HG03139 (cell line): ENCODE results near the gene SELENON.
A peak's percentile ranks its signal among the peaks of the same experiment; 100 is the strongest.

Experiments used
- ATAC-seq: cut with Tn5 transposase; IDR thresholded peaks from one replicate; pipeline ENCODE4 v1.9.1; 2021; ENCODE audit not compliant: unreplicated experiment

The SELENON gene

GRCh38 chr1:25809283-25809926 lies 9.4 kb downstream of the SELENON start:
- no peak for ATAC-seq

DNA sequence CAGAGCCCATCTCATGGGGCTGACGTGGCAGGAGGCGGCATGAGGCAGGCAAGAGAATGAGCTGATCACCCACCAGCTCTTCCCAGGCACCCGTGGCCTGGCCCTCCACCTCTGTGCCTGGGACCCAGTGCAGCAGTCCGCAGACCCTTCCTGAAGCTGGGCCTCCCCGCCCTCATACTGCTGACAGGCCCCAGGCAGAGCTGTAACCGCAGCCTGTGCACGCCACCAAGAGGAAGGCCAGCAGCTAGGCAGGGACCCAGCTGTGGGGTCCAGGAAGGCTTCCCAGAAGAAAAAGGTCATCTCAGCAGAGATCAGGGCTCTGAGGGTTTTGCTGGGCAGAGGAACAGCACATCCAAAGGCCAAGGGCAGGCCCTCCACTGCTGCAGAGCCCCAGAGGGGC lies 9.9 kb downstream of the SELENON start:
- ATAC-seq: no peak

GRCh38 chr1:25810341-25811299 lies 10.6 kb downstream of the SELENON start:
- no peak for ATAC-seq

DNA sequence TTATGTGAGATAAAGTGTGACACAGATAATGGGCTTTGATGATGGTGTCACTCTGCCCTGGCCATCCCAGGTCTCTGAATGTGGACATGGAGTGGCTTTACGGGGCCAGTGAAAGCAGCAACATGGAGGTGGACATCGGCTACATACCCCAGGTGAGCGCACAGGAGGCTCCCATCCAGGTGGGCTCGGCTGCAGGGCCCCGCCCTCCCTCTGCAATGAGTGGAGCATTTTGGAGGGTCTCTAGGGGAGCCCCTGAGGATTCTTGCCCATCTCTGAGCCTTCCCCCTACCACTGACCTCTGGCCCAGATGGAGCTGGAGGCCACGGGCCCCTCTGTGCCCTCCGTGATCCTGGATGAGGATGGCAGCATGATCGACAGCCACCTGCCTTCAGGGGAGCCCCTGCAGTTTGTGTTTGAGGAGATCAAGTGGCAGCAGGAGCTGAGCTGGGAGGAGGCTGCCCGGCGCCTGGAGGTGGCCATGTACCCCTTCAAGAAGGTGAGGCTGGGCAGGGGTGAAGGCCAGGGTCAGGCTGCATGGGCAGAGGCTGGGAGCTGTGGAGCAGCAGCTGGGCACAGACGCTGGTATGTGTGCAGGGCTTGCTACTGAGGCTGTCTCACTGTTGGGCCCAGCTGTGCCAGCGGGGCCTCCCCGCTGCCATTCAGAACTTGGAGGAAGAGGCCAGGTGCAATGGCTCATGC lies 11.5 kb downstream of the SELENON start:
- ATAC-seq: no peak

DNA sequence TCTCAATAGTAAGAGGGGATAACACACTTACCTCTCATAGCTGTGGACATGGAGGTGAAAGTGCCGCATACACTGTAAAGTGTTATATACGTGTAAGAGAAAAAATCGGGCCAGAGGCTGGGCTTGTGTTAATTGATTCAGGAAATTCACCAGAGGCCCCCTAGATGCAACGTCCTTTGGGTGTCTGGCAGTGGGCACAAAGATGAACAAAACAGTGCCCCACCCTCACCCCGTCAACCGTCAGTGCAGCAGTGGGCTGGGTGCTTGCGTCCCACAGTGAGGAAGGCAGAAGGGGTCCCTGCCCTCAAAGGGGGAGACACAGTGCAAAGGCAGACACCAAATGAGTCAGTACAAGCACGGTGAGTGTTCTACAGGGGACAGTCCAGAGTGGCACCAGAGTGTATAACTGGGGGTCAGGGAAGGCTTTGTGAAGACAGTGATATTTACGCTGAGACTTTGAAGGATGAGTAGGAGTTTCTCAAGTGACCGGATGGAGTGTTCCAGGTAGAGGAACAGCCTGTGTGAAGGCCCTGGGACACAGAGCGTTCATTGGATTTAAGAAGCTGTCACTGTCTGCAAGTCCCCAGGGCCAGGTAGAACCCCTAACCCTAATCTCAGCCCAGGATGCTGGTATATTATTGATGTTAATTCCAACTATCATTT lies 13.2 kb downstream of the SELENON start:
- no peak for ATAC-seq

GRCh38 chr1:25813734-25814471 lies 13.9 kb downstream of the SELENON start:
- ATAC-seq: no peak

- ATAC-seq: no peak
Observed at GRCh38 chr1:25814549-25815087, 14.6 kb downstream of the SELENON start.

GRCh38 chr1:25815208-25816111 lies 15.5 kb downstream of the SELENON start:
- ATAC-seq: no peak

DNA sequence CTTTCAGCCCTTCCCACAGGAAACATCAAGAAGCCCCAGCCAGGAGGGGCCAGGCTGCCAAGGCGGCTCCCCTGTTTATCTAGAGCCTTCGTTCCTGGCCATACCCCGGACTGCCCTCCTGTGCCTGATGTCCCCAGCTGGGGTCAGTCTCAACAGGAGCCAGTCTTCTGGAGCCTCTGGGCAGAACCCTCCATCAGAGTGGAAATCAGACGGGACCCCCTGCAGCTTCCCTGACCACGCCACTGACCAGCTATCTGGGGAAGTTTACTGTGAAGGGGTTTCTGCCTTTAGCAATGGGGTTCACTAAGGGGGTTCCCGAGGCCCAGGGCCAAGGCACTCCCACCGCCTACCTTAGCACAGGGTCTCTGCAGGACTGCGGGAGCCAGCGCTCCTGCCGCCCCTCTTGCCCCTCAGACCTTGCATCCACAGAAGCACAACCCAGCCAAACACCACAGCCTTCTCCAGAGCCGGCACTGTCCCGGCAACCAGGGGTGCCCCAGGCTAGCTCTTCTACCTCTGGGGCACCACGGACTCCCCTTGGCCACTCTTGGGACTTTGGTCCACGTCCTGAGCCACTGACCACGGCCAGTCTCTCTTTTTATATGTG lies 16.2 kb downstream of the SELENON start:
- ATAC-seq: no peak

- no peak for ATAC-seq
Observed at GRCh38 chr1:25817840-25818501, 18.0 kb downstream of the SELENON start.

GRCh38 chr1:25818569-25818968 lies 18.6 kb downstream of the SELENON start:
- ATAC-seq: no peak

GRCh38 chr1:25819491-25820246 lies 19.7 kb downstream of the SELENON start, which contains the start of gene MTFR1L:
TSS of gene MTFR1L (plus strand) at chr1:25819954. CDS start at chr1:25823105, 3,151 bp downstream.
- peak; percentile 82 for ATAC-seq

DNA sequence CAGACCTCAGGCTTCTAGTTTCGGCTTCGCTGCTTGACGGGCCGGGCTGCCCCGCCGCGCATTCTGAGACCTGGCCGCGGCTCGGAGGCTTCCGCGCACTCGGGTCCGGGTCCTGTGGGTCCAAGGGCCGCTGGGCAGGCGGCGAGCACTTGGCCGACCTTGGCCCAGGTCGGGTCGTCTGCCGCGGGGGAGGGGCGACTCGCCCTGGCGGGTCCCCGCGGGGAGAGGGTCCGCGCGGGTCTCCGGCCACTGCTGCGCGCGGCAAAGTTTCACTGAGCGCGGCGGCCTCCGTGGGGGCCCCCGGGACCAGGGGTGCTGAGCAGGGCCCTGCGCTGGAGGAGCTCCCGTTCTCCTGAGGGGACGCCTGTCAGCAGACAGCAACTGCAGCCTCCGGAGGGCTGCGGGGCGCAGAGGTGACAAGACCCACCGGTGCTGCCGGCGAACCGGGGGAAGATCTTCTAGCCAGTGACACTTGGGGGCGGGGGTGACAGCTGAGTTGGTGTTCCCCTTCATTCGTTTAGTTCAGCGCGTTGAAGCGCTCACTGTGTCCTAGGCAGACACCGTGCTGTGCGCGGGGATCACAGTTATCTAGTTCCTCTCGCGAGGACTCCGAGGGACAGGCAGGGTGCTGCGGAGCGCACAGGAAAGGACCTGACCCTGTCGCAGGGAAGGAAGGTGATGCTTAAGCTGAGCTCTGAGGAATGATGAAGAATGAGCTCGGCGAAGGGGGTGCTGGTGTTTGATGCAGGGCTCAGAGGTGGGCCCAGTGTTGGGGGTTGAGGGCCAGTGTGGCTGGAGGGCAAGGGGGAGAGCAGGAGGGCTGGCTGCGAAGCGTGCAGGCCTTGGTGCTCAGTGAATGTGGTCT lies 20.5 kb downstream of the SELENON start:
- peak; percentile 39 for ATAC-seq

- ATAC-seq: no peak
Observed at GRCh38 chr1:25821112-25821476, 21.1 kb downstream of the SELENON start.

GRCh38 chr1:25821630-25822091 lies 21.7 kb downstream of the SELENON start:
- ATAC-seq: no peak

DNA sequence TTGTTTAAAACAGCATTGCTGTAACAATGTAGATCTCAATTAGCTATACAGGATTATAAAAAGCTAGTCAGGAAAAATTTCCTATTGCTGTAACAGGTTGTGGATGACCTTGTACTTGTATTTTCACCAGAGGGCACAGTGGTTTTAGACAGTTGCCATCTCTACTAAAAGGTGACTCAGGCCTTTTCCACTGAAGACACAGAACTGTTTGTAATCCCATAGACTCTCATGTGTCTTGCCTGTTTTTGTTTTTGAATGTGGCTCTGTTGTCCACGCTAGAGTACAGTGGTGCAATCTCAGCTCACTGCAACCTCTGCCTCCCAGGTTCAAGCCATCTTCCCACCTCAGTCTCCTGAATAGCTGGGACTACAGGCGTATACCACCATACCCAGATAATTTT lies 25.6 kb downstream of the SELENON start:
- ATAC-seq: no peak
